Measurements from ENCODE around the gene JAZF1. TPM values are rescaled to one million over a fixed set of nuclear protein-coding genes. Genes with fewer than 3 reads are reported as not detected.

The JAZF1 gene
- total and polyA plus RNA-seq, 10 of the 15 experiments (the other 5 are each of a cell fraction or from before 2014, with no cell fraction given): 0.04 to 0.82 (median 0.15) TPM; not detected in 3

GRCh38 chr7:28226003-28226402 lies 45.4 kb upstream of the JAZF1 start:
- intact Hi-C loops (cut with micrococcal nuclease; ENCODE audit: unreplicated experiment) (no loop called here), in situ Hi-C loops (cut with MboI) (no loop called here)
- DNase-seq (ENCODE audit: low read depth, low spot score) (no peak), ATAC-seq (no peak), FAIRE-seq (no peak)
- Histone ChIP-seq H4K20me1 (ENCODE audit: control insufficient read depth, insufficient read depth) (no peaks in the 10 kb centered on the region), H3K79me2 (ENCODE audit: control insufficient read depth, insufficient read depth, low read length) (no peaks in the 10 kb centered on the region), H2AFZ (ENCODE audit: control insufficient read depth, low read depth, low read length) (no peak overlapping the region), H3K4me1 (ENCODE audit: control insufficient read depth, insufficient read depth, low read length) (no peaks in the 10 kb centered on the region), H3K27ac (ENCODE audit: control insufficient read depth, insufficient read depth) (no peak overlapping the region), H3K36me3 (ENCODE audit: control insufficient read depth in 2 of 2, insufficient read depth in 2 of 2, low read length in 1 of 2) (no peaks in the 10 kb centered on the region), H3K27me3 (replicated peaks in 1 of 2; ENCODE audit: control insufficient read depth in 2 of 2, insufficient read depth in 2 of 2, low read length in 1 of 2) (no peaks in the 10 kb centered on the region; a peak in 2 of 4 replicates), H3K9me3 (replicated peaks; ENCODE audit: control insufficient read depth, insufficient read depth, low read length) (no peaks in the 10 kb centered on the region), H3K4me3 (no peak overlapping the region), H3K9ac (ENCODE audit: control insufficient read depth, insufficient read depth, low read length) (no peak overlapping the region), H3K4me2 (ENCODE audit: control insufficient read depth, insufficient read depth) (no peak overlapping the region)
- no TSS peak for BruUV-seq (replicated peaks)
- ChIA-PET RAD21 (ENCODE audit: unreplicated experiment) (no interaction called here), CTCF (no interaction called here), SMC1A (ENCODE audit: uncharacterized antibody, unreplicated experiment) (no interaction called here), POLR2A (no interaction called here)
- TF ChIP-seq HDGF (IDR thresholded peaks at IDR 0.05) (no peak), NFYA (IDR thresholded peaks at IDR 0.05; ENCODE audit: borderline replicate concordance, low read depth, low read length) (no peak), DPF2 (IDR thresholded peaks at IDR 0.05) (no peak), RUNX3 (IDR thresholded peaks at IDR 0.05; ENCODE audit: low read length) (no peak), ZNF24 (IDR thresholded peaks at IDR 0.05) (no peak), E4F1 (IDR thresholded peaks at IDR 0.05; ENCODE audit: borderline replicate concordance, partially characterized antibody) (no peak), MTA3 (IDR thresholded peaks at IDR 0.05; ENCODE audit: borderline replicate concordance, low read length) (no peak), CHD1 (IDR thresholded peaks at IDR 0.05; ENCODE audit: low read depth, low read length) (no peak), CBX5 (IDR thresholded peaks at IDR 0.05; ENCODE audit: low read depth) (no peak)
- 89% methylated on average over 1 of the region's 1 CpG for WGBS (ENCODE audit: insufficient coverage, insufficient replicate concordance, low lambda C conversion rate, missing lambda C conversion rate)
